Measurements from ENCODE around the gene PRRX2.
"Not testable (repeated sequence)": the region's sequence is repeated elsewhere in the genome, so short reads cannot be mapped to it uniquely, and the experiment has no call there.

Gene PRRX2

DNA sequence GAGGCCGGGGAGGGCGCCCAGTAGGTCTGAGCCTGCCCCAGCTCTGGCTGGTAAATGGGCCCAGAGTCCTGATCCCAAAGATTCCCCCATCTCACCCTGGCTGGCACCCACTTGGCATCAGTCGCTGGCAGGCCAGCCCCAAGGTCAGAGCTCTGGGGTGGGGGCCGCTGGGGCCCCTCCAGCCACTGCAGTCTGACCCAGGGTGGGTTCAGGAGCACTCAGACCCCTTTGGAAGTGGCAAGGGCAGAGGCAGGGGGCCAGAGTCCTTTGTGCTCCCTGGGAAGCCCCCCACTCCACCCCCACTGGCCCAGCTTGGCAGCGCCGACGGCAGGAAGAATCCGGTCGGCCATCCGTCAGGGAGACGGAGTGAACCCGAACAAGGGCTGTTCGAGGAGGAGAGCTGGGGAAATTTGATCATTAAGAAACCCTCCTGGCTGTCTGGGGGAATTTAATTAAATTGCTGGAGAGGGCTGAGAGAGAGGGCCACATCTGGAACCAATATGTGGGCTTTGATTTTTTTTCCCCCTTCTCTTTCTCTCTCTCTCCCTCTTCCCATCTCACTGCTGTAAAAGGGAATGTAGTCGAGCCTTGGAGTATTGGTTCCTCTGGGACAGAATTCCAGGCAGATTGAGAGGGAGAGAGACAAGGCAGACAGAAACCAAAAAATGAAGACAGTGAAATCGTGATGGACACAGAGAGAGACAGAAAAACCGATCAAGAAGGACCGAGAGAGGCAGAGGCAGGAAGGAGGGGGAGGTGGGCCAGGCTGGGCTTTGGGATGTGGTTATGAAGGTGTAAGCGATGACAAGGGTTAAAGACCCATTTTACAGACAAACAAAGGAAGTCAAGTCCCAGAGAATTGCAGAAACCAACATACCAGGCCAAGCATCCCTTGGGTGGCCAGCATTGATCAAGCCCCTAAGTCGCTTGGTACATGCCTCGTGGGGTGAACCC, 15.4 kb upstream of the PRRX2 start:
- no peaks in the 10 kb centered on the region for H3K36me3 ChIP-seq
- no peaks in the 10 kb centered on the region; the same call in 1 of the 2 replicates for H4K20me1 ChIP-seq
- H3K27ac ChIP-seq = no peak overlapping the region
- TF ChIP-seq Cebpa-rat (IDR thresholded peaks at IDR 0.05) = no peak
- peaks cover 13% of the 10 kb centered on the region for H3K27me3 ChIP-seq
- H3K4me1 ChIP-seq = peaks cover 21% of the 10 kb centered on the region
- H3K4me3 ChIP-seq = no peak overlapping the region
- no peaks in the 10 kb centered on the region for H3K9me3 ChIP-seq
- no peak overlapping the region for H3K9ac ChIP-seq
- H3K4me2 ChIP-seq = no peak overlapping the region

- no peaks in the 10 kb centered on the region for H3K9me3 ChIP-seq
- H3K27me3 ChIP-seq = peaks cover 13% of the 10 kb centered on the region
- no peak overlapping the region for H3K27ac ChIP-seq
- H3K36me3 ChIP-seq = no peaks in the 10 kb centered on the region
- no peak overlapping the region for H3K4me2 ChIP-seq
- no peaks in the 10 kb centered on the region; the same call in 1 of the 2 replicates for H4K20me1 ChIP-seq
- peaks cover 27% of the 10 kb centered on the region for H3K4me1 ChIP-seq
- H3K9ac ChIP-seq = no peak overlapping the region
- no peak for TF ChIP-seq Cebpa-rat (IDR thresholded peaks at IDR 0.05)
- no peak overlapping the region for H3K4me3 ChIP-seq
Observed at GRCh38 chr9:129650680-129651235, 14.7 kb upstream of the PRRX2 start.

GRCh38 chr9:129653823-129654553, 11.5 kb upstream of the PRRX2 start:
- Histone ChIP-seq H3K27me3 (peaks cover 13% of the 10 kb centered on the region), H3K9ac (no peak overlapping the region), H3K4me2 (peak overlapping the region; percentile 75), H3K4me3 (no peak overlapping the region), H3K27ac (no peak overlapping the region), H4K20me1 (no peaks in the 10 kb centered on the region; the same call in 1 of the 2 replicates), H3K36me3 (no peaks in the 10 kb centered on the region), H3K9me3 (no peaks in the 10 kb centered on the region), H3K4me1 (peaks cover 27% of the 10 kb centered on the region)
- no peak for TF ChIP-seq Cebpa-rat (IDR thresholded peaks at IDR 0.05)

DNA sequence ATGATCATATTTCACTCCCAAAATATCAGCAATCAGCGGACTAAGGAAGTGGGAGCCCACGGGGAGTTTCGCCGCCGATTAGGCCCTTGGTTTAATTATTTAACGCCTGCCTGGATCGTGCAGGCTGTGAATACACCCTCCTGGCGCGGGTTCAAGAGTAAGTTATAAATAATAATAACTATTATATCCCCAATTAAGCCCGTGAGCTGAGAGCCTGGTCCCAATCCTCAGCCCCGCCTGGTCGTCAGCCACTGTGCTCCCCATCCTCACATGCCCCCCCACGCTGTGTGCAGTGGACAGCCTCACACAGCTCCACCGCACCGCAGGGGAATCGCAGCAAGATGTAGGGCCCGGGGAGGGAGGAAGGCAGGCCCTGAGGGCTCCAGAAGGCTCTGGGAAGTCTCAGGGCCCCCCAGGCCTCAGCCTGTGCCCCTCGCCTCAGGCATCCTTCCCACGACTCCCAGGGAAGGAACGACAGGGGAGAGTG, 10.8 kb upstream of the PRRX2 start:
- H3K9me3 ChIP-seq = no peaks in the 10 kb centered on the region
- no peak for TF ChIP-seq Cebpa-rat (IDR thresholded peaks at IDR 0.05)
- no peak overlapping the region for H3K27ac ChIP-seq

DNA sequence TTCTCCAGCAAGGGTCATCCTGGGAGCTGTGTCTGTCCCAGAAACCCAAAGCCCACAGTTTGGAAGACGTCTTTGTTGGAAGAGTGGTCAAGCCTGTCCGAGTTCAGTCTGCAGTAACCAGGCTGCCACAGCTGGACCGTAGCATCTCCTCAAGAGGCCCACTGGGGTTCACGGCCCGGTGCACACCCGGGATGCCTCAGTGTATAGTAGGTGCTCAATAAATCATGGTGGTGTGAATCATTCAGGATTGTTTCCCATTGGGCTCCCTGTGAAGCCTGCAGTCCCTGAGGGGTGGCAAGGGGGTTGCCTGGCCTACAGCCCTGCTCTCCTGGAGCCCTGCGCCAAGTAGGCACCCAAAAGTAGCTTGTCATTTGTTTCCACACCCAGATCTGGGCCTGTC, 10.3 kb upstream of the PRRX2 start:
- H3K9me3 ChIP-seq = no peaks in the 10 kb centered on the region
- no peak overlapping the region for H3K9ac ChIP-seq
- H3K36me3 ChIP-seq = no peaks in the 10 kb centered on the region
- no peak overlapping the region for H3K27ac ChIP-seq
- no peaks in the 10 kb centered on the region; the same call in 1 of the 2 replicates for H4K20me1 ChIP-seq
- peaks cover 13% of the 10 kb centered on the region for H3K27me3 ChIP-seq
- H3K4me1 ChIP-seq = peaks cover 27% of the 10 kb centered on the region
- no peak for TF ChIP-seq Cebpa-rat (IDR thresholded peaks at IDR 0.05)
- no peak overlapping the region for H3K4me3 ChIP-seq
- peak overlapping the region; percentile 75 for H3K4me2 ChIP-seq

More for the DNA sequence above, 10.8 kb upstream of the PRRX2 start:
- H3K9ac ChIP-seq = no peak overlapping the region
- peak overlapping the region; percentile 75 for H3K4me2 ChIP-seq
- H3K36me3 ChIP-seq = no peaks in the 10 kb centered on the region
- no peaks in the 10 kb centered on the region; the same call in 1 of the 2 replicates for H4K20me1 ChIP-seq
- peaks cover 13% of the 10 kb centered on the region for H3K27me3 ChIP-seq
- peaks cover 27% of the 10 kb centered on the region for H3K4me1 ChIP-seq
- H3K4me3 ChIP-seq = no peak overlapping the region

DNA sequence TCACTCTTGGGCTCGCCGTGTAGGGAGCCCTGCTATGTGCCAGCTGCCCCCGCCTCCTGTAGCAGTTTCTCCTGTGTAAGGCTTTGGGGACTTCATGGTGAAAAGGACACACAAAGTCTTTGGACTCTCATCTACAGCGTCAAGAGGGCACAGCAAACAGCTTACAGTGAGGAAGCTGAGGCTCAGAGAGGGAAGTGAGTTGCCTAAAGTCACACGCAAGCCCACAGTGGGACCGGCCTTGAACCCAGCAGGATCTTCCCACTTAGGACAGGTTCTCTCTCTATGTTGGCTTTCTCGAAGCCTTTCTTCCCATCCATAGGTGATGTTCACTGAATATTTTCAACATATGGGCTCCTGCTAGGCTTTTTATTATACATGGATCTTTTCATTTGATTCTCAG, 9.8 kb upstream of the PRRX2 start:
- no peaks in the 10 kb centered on the region; the same call in 1 of the 2 replicates for H4K20me1 ChIP-seq
- H3K4me2 ChIP-seq = no peak overlapping the region

GRCh38 chr9:129656795-129657390, 8.6 kb upstream of the PRRX2 start:
- Histone ChIP-seq H3K36me3 (no peaks in the 10 kb centered on the region), H3K9ac (no peak overlapping the region), H3K27me3 (peaks cover 13% of the 10 kb centered on the region), H3K9me3 (no peaks in the 10 kb centered on the region), H3K27ac (no peak overlapping the region), H3K4me2 (no peak overlapping the region), H3K4me3 (no peak overlapping the region), H3K4me1 (peaks cover 27% of the 10 kb centered on the region), H4K20me1 (no peaks in the 10 kb centered on the region)
- no peak for TF ChIP-seq Cebpa-rat (IDR thresholded peaks at IDR 0.05)

More for the DNA sequence above, 9.8 kb upstream of the PRRX2 start:
- Histone ChIP-seq H3K9me3 (no peaks in the 10 kb centered on the region), H3K9ac (no peak overlapping the region), H3K27ac (no peak overlapping the region), H3K27me3 (peaks cover 13% of the 10 kb centered on the region), H3K4me3 (no peak overlapping the region), H3K36me3 (no peaks in the 10 kb centered on the region), H3K4me1 (peaks cover 27% of the 10 kb centered on the region)
- no peak for TF ChIP-seq Cebpa-rat (IDR thresholded peaks at IDR 0.05)

- TF ChIP-seq Cebpa-rat (IDR thresholded peaks at IDR 0.05) = no peak
- Histone ChIP-seq H3K27me3 (peaks cover 28% of the 10 kb centered on the region), H3K9me3 (no peaks in the 10 kb centered on the region), H3K27ac (no peak overlapping the region), H3K4me2 (no peak overlapping the region), H4K20me1 (no peaks in the 10 kb centered on the region), H3K9ac (no peak overlapping the region), H3K36me3 (no peaks in the 10 kb centered on the region), H3K4me1 (no peaks in the 10 kb centered on the region), H3K4me3 (no peak overlapping the region)
Observed at GRCh38 chr9:129661029-129661428, 4.4 kb upstream of the PRRX2 start.

- H3K4me3 ChIP-seq, H3K4me2 ChIP-seq, H3K4me1 ChIP-seq, H3K36me3 ChIP-seq, H4K20me1 ChIP-seq, H3K9me3 ChIP-seq, H3K9ac ChIP-seq, H3K27ac ChIP-seq: not testable (repeated sequence)
- H3K27me3 ChIP-seq = peaks cover 39% of the 10 kb centered on the region
Observed at GRCh38 chr9:129662239-129662638, 3.2 kb upstream of the PRRX2 start.

Measured in BLaER1 (cell line).